H1 (cell line): Measurements from ENCODE around the gene RTN4RL1. TPM values are rescaled to one million over a fixed set of nuclear protein-coding genes. Genes with fewer than 3 reads are reported as not detected.

Experiments used
- EZH2 ChIP-seq: fragments of 200-600 bp; sonication (generic); IDR thresholded peaks from 2 replicates; pipeline ENCODE4 v1.7.1; 2012; ENCODE audit warnings: low read depth, mild to moderate bottlenecking, moderate library complexity, low read length, inconsistent platforms; ENCODE audit not compliant: severe bottlenecking
- MAX ChIP-seq: IDR thresholded peaks from 2 replicates; pipeline ENCODE4 v1.6.1; 2012; ENCODE audit warnings: inconsistent platforms
- POLR2AphosphoS5 ChIP-seq: IDR thresholded peaks from 2 replicates; pipeline ENCODE4 v1.6.1; 2011; ENCODE audit warnings: low read depth, low read length
- POU5F1 ChIP-seq: IDR thresholded peaks from 2 replicates; pipeline ENCODE4 v1.6.1; 2011; ENCODE audit warnings: low read depth, mild to moderate bottlenecking, low read length, moderate library complexity
- RNF2 ChIP-seq: fragments of 200-900, 300-1000 bp; sonication (generic); IDR thresholded peaks from 2 replicates; pipeline ENCODE4 v1.7.1; 2016; ENCODE audit warnings: borderline replicate concordance, low read depth, mild to moderate bottlenecking, antibody characterized with exemption, low read length; ENCODE audit not compliant: poor library complexity, severe bottlenecking; ENCODE audit errors: missing control alignments
- SP4 ChIP-seq: IDR thresholded peaks from 2 replicates; pipeline ENCODE4 v1.6.1; 2012; ENCODE audit warnings: low read length, inconsistent platforms
- SUZ12 ChIP-seq: fragments of 200-600 bp; sonication (generic); IDR thresholded peaks from 2 replicates; pipeline ENCODE4 v1.6.1; 2012; ENCODE audit warnings: mild to moderate bottlenecking, inconsistent platforms, low read length, moderate library complexity, mixed read lengths
- polyA plus RNA-seq, 7 experiments: library from polyadenylated mRNA; depleted of rRNA in 3 of 7; stranded (reverse) in 5 of 7; unstranded in 2 of 7; fragments of >200 nt in 5 of 7; fragments of 200-250 nt in 2 of 7; gene quantifications; 1 replicate in 5 of 7; 2 replicates in 1 of 7; 4 replicates in 1 of 7; pipeline versions ENCODE4 v1.2.1 to v1.2.3, GENCODE V29; 2011 to 2013; ENCODE audit warnings: missing spikeins in 2 of 7, mixed read lengths in 2 of 7
- total RNA-seq: library from RNA; stranded (reverse); fragmentation: NEBNext Ultra II Directional; extraction: Animal tissue kit (Norgen Biotek cat#: 25700); gene quantifications from 2 replicates; pipeline ENCODE4 v1.2.1, GENCODE V29; 2021

RTN4RL1 gene
- total and polyA plus RNA-seq, 2 of the 8 experiments (the other 6 are each of a cell fraction or from before 2014, with no cell fraction given), result 0.09 TPM; not detected in 1

- TF ChIP-seq MAX, result peak; percentile 49; the same call in 1 of the 2 replicates
- TF ChIP-seq POU5F1, result no peak
- peak; percentile 96 for TF ChIP-seq SUZ12
- peak; percentile 95 for TF ChIP-seq EZH2
- TF ChIP-seq POLR2AphosphoS5, result no peak
- peak; percentile 82 for TF ChIP-seq RNF2
- no peak for TF ChIP-seq SP4
Measured at GRCh38 chr17:2056206-2057174, 31.4 kb upstream of the RTN4RL1 start (continued).
